Mesenchymal stem cell (in vitro differentiated cells and primary cell): ENCODE results near the gene DNAJC30.
A peak's percentile ranks its signal among the peaks of the same experiment; 100 is the strongest.

ENCODE experiments used
- DNase-seq: peaks from one replicate; pipeline ENCODE4 v3.0.0-alpha.2; 2013
- H2AFZ ChIP-seq: one replicate; pipeline ENCODE4 v1.6.1; 2013; ENCODE audit warnings: low read depth, mild to moderate bottlenecking, control low read depth, inconsistent platforms, low read length, moderate library complexity
- H2AK5ac ChIP-seq: 2 replicates; pipeline ENCODE4 v1.6.1; 2013; ENCODE audit warnings: low read length, moderate library complexity, mild to moderate bottlenecking, inconsistent platforms; ENCODE audit not compliant: severe bottlenecking
- H2BK120ac ChIP-seq: one replicate; pipeline ENCODE4 v1.6.1; 2013; ENCODE audit warnings: low read depth, mild to moderate bottlenecking, inconsistent platforms, low read length, moderate library complexity
- H2BK12ac ChIP-seq, 2 experiments: one replicate each; pipeline ENCODE4 v1.6.1; 2013; ENCODE audit warnings: inconsistent platforms in 2 of 2, low read length in 2 of 2, mild to moderate bottlenecking in 2 of 2, moderate library complexity in 2 of 2, control low read depth in 1 of 2
- H2BK15ac ChIP-seq: one replicate; pipeline ENCODE4 v1.6.1; 2013; ENCODE audit warnings: mild to moderate bottlenecking, low read depth, inconsistent platforms; ENCODE audit not compliant: poor library complexity, severe bottlenecking
- H2BK5ac ChIP-seq: 2 replicates; pipeline ENCODE4 v1.6.1; 2013; ENCODE audit warnings: low read depth, mild to moderate bottlenecking, low read length, control low read depth, inconsistent platforms; ENCODE audit not compliant: poor library complexity, severe bottlenecking
- H3K14ac ChIP-seq, 2 experiments: one replicate each; pipeline ENCODE4 v1.6.1; 2013; ENCODE audit warnings: inconsistent platforms in 2 of 2, low read length in 2 of 2, control low read depth in 1 of 2, mild to moderate bottlenecking in 1 of 2, moderate library complexity in 1 of 2
- H3K18ac ChIP-seq, 2 experiments: one replicate each; pipeline ENCODE4 v1.6.1; 2013; ENCODE audit warnings: inconsistent platforms in 2 of 2, low read length in 2 of 2, control low read depth in 1 of 2, low read depth in 1 of 2, mild to moderate bottlenecking in 1 of 2
- H3K23ac ChIP-seq, 2 experiments: one replicate each; pipeline ENCODE4 v1.6.1; 2013; ENCODE audit warnings: inconsistent platforms in 2 of 2, low read length in 2 of 2, mild to moderate bottlenecking in 2 of 2, moderate library complexity in 2 of 2, control low read depth in 1 of 2
- H3K27ac ChIP-seq: 2 replicates; pipeline ENCODE4 v1.5.1; 2013; ENCODE audit warnings: mild to moderate bottlenecking, moderate library complexity, low read length, control low read depth, inconsistent platforms; ENCODE audit not compliant: poor library complexity, severe bottlenecking
- H3K27me3 ChIP-seq, 2 experiments: 2 replicates each; pipeline versions ENCODE4 v1.6.1 to v1.7.0; 2013; ENCODE audit warnings: low read length in 2 of 2, mild to moderate bottlenecking in 2 of 2, moderate library complexity in 2 of 2, control low read depth in 1 of 2, inconsistent platforms in 1 of 2; ENCODE audit not compliant: control insufficient read depth in 1 of 2, insufficient read depth in 1 of 2
- H3K36me3 ChIP-seq, 2 experiments: 2 replicates each; pipeline versions ENCODE4 v1.6.1 to v1.7.0; 2013; ENCODE audit warnings: low read length in 2 of 2, control low read depth in 1 of 2, inconsistent platforms in 1 of 2, low read depth in 1 of 2, mild to moderate bottlenecking in 1 of 2; ENCODE audit not compliant: insufficient read depth in 2 of 2, control insufficient read depth in 1 of 2
- H3K4ac ChIP-seq, 2 experiments: one replicate each; pipeline ENCODE4 v1.6.1; 2013; ENCODE audit warnings: inconsistent platforms in 2 of 2, low read length in 2 of 2, mild to moderate bottlenecking in 2 of 2, moderate library complexity in 2 of 2, control low read depth in 1 of 2, low read depth in 1 of 2
- H3K4me1 ChIP-seq: 2 replicates; pipeline ENCODE4 v1.6.1; 2013; ENCODE audit warnings: low read depth, low read length, control low read depth; ENCODE audit not compliant: control insufficient read depth, insufficient read depth
- H3K4me2 ChIP-seq: 2 replicates; pipeline ENCODE4 v1.6.1; 2013; ENCODE audit warnings: low read length, mild to moderate bottlenecking, inconsistent platforms; ENCODE audit not compliant: poor library complexity, severe bottlenecking
- H3K4me3 ChIP-seq, 2 experiments: 2 replicates each; pipeline versions ENCODE4 v1.5.1 to v1.7.0; 2013; ENCODE audit warnings: low read length in 2 of 2, mild to moderate bottlenecking in 2 of 2, control low read depth in 1 of 2, low read depth in 1 of 2; ENCODE audit not compliant: insufficient read depth in 1 of 2
- H3K79me1 ChIP-seq: replicated peaks from 2 replicates; pipeline ENCODE4 v1.6.1; 2013; ENCODE audit warnings: mild to moderate bottlenecking, control low read depth, low read length, inconsistent platforms; ENCODE audit not compliant: poor library complexity, severe bottlenecking
- H3K9ac ChIP-seq: 2 replicates; pipeline ENCODE4 v1.7.0; 2013; ENCODE audit warnings: mild to moderate bottlenecking, low read length, moderate library complexity
- H3K9me3 ChIP-seq: 2 replicates; pipeline ENCODE4 v1.7.0; 2013; ENCODE audit warnings: mild to moderate bottlenecking, low read length; ENCODE audit not compliant: control insufficient read depth
- H4K8ac ChIP-seq: one replicate; pipeline ENCODE4 v1.6.1; 2013; ENCODE audit warnings: inconsistent platforms, mild to moderate bottlenecking, low read length, moderate library complexity
- H4K91ac ChIP-seq: one replicate; pipeline ENCODE4 v1.6.1; 2013; ENCODE audit warnings: mild to moderate bottlenecking, low read length, inconsistent platforms
- WGBS: methylation state at CpG from one replicate; pipeline ENCODE4 v1.1.7; 2013; ENCODE audit warnings: mixed read lengths; 5-methylcytosine and 5-hydroxymethylcytosine counted together

DNAJC30 gene

DNA sequence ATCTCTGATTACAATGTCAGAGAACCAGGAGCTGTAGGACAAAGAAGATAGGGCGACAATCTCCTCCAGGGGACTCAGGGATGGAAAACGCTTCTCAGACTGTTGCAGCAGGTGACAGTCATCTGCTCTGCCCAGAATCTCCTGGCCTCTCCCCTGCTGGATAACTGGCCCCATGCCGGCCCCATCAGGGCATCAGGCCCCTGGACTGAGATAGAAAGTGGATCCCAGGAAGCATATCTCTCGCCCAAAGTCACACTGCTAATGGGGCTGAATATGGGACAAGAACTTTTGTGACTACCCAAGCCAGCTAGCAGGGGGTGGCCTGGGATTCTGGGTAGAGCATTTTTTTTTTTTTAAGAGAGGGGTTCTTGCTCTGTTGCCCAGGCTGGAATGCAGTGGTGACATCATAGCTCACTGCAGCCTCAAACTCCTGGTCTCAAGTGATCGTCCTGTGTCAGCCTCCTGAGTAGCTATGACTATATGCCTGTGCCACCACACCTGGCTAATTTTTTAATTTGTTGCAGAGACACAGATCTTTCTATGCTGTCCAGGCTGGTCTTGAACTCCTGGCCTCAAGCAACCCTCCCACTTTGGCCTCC, 38.5 kb downstream of the DNAJC30 start:
- Histone ChIP-seq H3K36me3 (no peaks in the 10 kb centered on the region), H3K27me3 (peaks cover 51 to 64% of the 10 kb centered on the region in 2 experiments), H3K23ac (no peak overlapping the region), H3K4me1 (peaks cover 9% of the 10 kb centered on the region), H3K14ac (no peak overlapping the region), H2BK15ac (no peak overlapping the region), H3K9me3 (no peaks in the 10 kb centered on the region), H2BK120ac (no peak overlapping the region), H2AK5ac (no peak overlapping the region), H2AFZ (no peak overlapping the region), H3K4me3 (no peak overlapping the region), H3K27ac (no peak overlapping the region), H3K18ac (no peak overlapping the region), H4K91ac (no peak overlapping the region), H3K4me2 (no peak overlapping the region), H3K4ac (no peak overlapping the region), H3K79me1 (no peaks in the 10 kb centered on the region), H3K9ac (no peak overlapping the region), H2BK12ac (no peak overlapping the region), H2BK5ac (no peak overlapping the region), H4K8ac (no peak overlapping the region)
- WGBS = 69% methylated on average over 5 of the region's 5 CpGs
- DNase-seq = no peak

DNA sequence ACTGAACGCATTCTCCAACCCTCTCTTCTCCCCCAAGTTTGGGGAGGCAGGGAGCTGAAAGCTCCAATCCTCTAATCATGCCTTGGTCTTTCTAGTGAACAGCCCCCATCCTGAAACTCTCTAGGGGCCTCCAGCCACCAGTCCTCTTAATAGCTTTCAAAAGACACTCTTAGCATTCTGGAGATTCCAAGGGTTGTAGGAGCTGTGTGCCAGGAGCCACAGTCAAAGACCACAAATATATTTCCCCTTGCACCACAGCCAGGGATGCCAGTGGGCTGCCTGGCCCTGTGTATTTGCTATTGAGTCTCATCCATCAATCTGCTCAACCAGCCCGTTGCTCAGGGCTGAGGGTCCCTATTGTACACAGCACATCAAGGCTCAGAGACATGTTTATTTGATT, 40.4 kb downstream of the DNAJC30 start:
- 69% methylated on average over 2 of the region's 2 CpGs for WGBS
- H2BK120ac ChIP-seq = no peak overlapping the region
- no peak overlapping the region for H3K4me3 ChIP-seq
- no peak overlapping the region for H3K4me2 ChIP-seq
- no peak overlapping the region for H3K9ac ChIP-seq
- H3K4me1 ChIP-seq = peaks cover 6% of the 10 kb centered on the region
- H3K23ac ChIP-seq = no peak overlapping the region
- H3K9me3 ChIP-seq = no peaks in the 10 kb centered on the region
- DNase-seq = no peak
- no peaks in the 10 kb centered on the region for H3K36me3 ChIP-seq
- no peak overlapping the region for H4K91ac ChIP-seq
- no peak overlapping the region for H2BK5ac ChIP-seq
- H3K27me3 ChIP-seq = peaks cover 33 to 46% of the 10 kb centered on the region in 2 experiments
- H2BK15ac ChIP-seq = no peak overlapping the region
- H3K4ac ChIP-seq = no peak overlapping the region
- no peak overlapping the region for H4K8ac ChIP-seq
- H3K14ac ChIP-seq = no peak overlapping the region
- no peak overlapping the region for H3K27ac ChIP-seq
- H3K18ac ChIP-seq = no peak overlapping the region
- no peak overlapping the region for H2BK12ac ChIP-seq
- no peak overlapping the region for H2AK5ac ChIP-seq
- H3K79me1 ChIP-seq = no peaks in the 10 kb centered on the region
- H2AFZ ChIP-seq = no peak overlapping the region

DNA sequence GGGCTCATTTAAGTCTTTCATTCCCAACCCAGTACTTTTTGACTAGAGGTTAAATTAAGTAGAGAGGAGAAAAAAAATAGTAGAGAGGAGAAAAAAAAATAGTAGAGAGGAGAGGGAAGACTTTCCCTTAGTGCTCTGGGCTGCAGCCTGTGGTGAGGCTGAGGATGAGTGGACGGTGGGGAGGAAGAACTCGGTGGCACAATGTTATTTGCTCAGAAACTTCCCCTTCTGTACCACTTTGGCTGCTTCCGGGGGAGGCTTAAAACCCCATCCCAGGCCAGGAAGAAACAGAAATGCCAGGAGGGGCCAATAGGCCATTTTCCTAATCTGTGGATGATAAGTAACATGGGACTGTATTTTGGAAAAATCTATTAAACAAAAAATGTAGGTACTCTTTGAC, 44.3 kb downstream of the DNAJC30 start:
- H3K27me3 ChIP-seq = peaks cover 0 to 11% of the 10 kb centered on the region in 2 experiments
- no peak overlapping the region for H3K4me2 ChIP-seq
- H4K8ac ChIP-seq = no peak overlapping the region
- no peak overlapping the region for H2BK12ac ChIP-seq
- H3K36me3 ChIP-seq = no peaks in the 10 kb centered on the region
- no peak overlapping the region for H3K18ac ChIP-seq
- H3K4me1 ChIP-seq = peaks cover 6% of the 10 kb centered on the region
- H3K23ac ChIP-seq = no peak overlapping the region
- WGBS = 95% methylated on average over 2 of the region's 3 CpGs
- H3K4me3 ChIP-seq = no peak overlapping the region
- H3K27ac ChIP-seq = no peak overlapping the region
- no peak overlapping the region for H3K9ac ChIP-seq
- no peak overlapping the region for H4K91ac ChIP-seq
- H3K79me1 ChIP-seq = no peaks in the 10 kb centered on the region
- no peaks in the 10 kb centered on the region for H3K9me3 ChIP-seq
- H2AK5ac ChIP-seq = no peak overlapping the region
- no peak overlapping the region for H3K4ac ChIP-seq
- no peak overlapping the region for H2AFZ ChIP-seq
- no peak overlapping the region for H2BK15ac ChIP-seq
- no peak for DNase-seq
- no peak overlapping the region for H2BK5ac ChIP-seq
- no peak overlapping the region for H3K14ac ChIP-seq
- no peak overlapping the region for H2BK120ac ChIP-seq

DNA sequence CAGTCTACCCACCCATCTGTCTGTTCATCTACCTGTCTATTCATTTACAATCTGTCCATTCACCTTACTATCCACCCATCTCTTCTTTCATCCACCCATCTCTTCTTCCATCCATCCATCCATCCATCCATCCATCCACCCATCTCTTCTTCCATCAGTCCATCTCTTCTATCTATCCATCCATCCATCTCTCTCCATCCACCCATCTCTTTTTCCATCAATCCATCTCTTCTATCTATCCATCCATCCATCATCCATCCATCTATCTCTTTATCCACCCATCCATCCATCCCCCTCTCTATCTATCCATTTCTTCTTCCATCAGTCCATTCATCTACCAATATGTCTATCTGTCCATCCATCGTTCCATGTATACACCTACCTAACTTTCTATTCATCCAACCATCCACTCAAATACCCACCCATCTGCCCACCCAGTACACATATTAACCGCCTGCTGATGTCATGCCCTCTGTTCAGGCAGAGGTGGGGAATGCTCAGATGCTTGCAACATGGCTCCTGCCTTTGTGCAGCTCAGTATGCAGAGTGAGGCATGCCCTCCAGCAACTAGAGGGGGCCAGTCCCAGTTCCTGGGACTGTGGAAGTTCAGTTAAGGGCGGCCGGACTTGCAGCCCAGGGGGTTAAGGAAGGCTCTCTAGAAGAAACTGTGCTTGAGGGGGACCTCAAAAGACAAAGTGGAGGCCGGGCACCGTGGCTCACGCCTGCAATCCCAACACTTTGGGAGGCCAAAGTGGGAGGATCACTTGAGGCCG, 47.6 kb downstream of the DNAJC30 start:
- Histone ChIP-seq H3K36me3 (no peaks in the 10 kb centered on the region), H3K4me2 (no peak overlapping the region), H2BK12ac (peak overlapping the region in 1 of 2 experiments; percentile 39), H3K4ac (no peak overlapping the region), H3K14ac (no peak overlapping the region), H2BK15ac (no peak overlapping the region), H3K23ac (no peak overlapping the region), H3K9ac (no peak overlapping the region), H3K4me3 (no peak overlapping the region), H3K79me1 (no peaks in the 10 kb centered on the region), H3K27me3 (peaks cover 0 to 25% of the 10 kb centered on the region in 2 experiments), H2BK120ac (no peak overlapping the region), H3K9me3 (no peaks in the 10 kb centered on the region), H3K4me1 (peaks cover 6% of the 10 kb centered on the region), H2AK5ac (peak overlapping the region; percentile 53), H2BK5ac (no peak overlapping the region), H2AFZ (no peak overlapping the region), H4K8ac (no peak overlapping the region), H3K18ac (no peak overlapping the region), H3K27ac (no peak overlapping the region), H4K91ac (no peak overlapping the region)
- DNase-seq = no peak
- WGBS = 81% methylated on average over 8 of the region's 8 CpGs
